ENCODE results near the gene CDC14A.

The CDC14A gene

GRCh38 chr1:100557606-100557953 lies 205.3 kb downstream of the CDC14A start:
- no peak overlapping the region for H3K4me3 Mint-ChIP-seq

GRCh38 chr1:100565533-100565932 lies 213.2 kb downstream of the CDC14A start:
- Mint-ChIP-seq H3K27me3 (peaks cover 9% of the 10 kb centered on the region), H3K9me3 (peaks cover 2 to 6% of the 10 kb centered on the region in 2 donors)

More at GRCh38 chr1:100557606-100557953, 205.3 kb downstream of the CDC14A start:
- Mint-ChIP-seq H3K9me3 (peaks cover 42 to 44% of the 10 kb centered on the region in 2 donors), H3K27me3 (no peaks in the 10 kb centered on the region), H3K27ac (no peak overlapping the region), H3K4me1 (no peaks in the 10 kb centered on the region)
- ATAC-seq (no peak), DNase-seq (no peak)

GRCh38 chr1:100565937-100566699 lies 213.8 kb downstream of the CDC14A start:
- H3K4me3 Mint-ChIP-seq: no peak overlapping the region
- H3K27me3 Mint-ChIP-seq: peaks cover 9% of the 10 kb centered on the region
- H3K4me1 Mint-ChIP-seq: no peaks in the 10 kb centered on the region
- no peak overlapping the region for H3K27ac Mint-ChIP-seq
- no peak for ATAC-seq
- H3K9me3 Mint-ChIP-seq: peaks cover 5 to 12% of the 10 kb centered on the region in 2 donors
- no peak for DNase-seq

More at GRCh38 chr1:100565533-100565932, 213.2 kb downstream of the CDC14A start:
- no peak overlapping the region for H3K27ac Mint-ChIP-seq
- no peak for ATAC-seq
- no peak overlapping the region for H3K4me3 Mint-ChIP-seq
- H3K4me1 Mint-ChIP-seq: no peaks in the 10 kb centered on the region
- no peak for DNase-seq

GRCh38 chr1:100567062-100567461 lies 214.8 kb downstream of the CDC14A start:
- Mint-ChIP-seq H3K27ac (no peak overlapping the region), H3K4me1 (no peaks in the 10 kb centered on the region), H3K4me3 (no peak overlapping the region), H3K27me3 (peaks cover 9% of the 10 kb centered on the region), H3K9me3 (peaks cover 5 to 13% of the 10 kb centered on the region in 2 donors)
- DNase-seq (no peak), ATAC-seq (no peak)
